GM18909 (cell line): ENCODE data around the gene TMC7.

Experiments
- ATAC-seq: cut with Tn5 transposase; IDR thresholded peaks from one replicate; pipeline ENCODE4 v1.9.1; 2021; ENCODE audit warnings: mild to moderate bottlenecking; ENCODE audit not compliant: unreplicated experiment, poor library complexity

The TMC7 gene

GRCh38 chr16:19085679-19086200, 102.0 kb downstream of the TMC7 start:
- ATAC-seq = no peak

- ATAC-seq = peak; percentile 75
Observed at GRCh38 chr16:19086322-19087199, 102.8 kb downstream of the TMC7 start.

GRCh38 chr16:19088341-19088916, 104.7 kb downstream of the TMC7 start:
- ATAC-seq = no peak

- ATAC-seq = no peak
Observed at GRCh38 chr16:19089410-19089955, 105.7 kb downstream of the TMC7 start.

- ATAC-seq = no peak
Observed at GRCh38 chr16:19090916-19091315, 107.2 kb downstream of the TMC7 start.

GRCh38 chr16:19092653-19093410, 109.1 kb downstream of the TMC7 start:
- ATAC-seq = no peak

GRCh38 chr16:19093631-19094541, 110.2 kb downstream of the TMC7 start:
- ATAC-seq = no peak

- no peak for ATAC-seq
Observed at GRCh38 chr16:19094542-19095365, 111.0 kb downstream of the TMC7 start.

- ATAC-seq = no peak
Observed at GRCh38 chr16:19095654-19096053, 111.9 kb downstream of the TMC7 start.

GRCh38 chr16:19098173-19098572, 114.4 kb downstream of the TMC7 start:
- no peak for ATAC-seq

- ATAC-seq = no peak
Observed at GRCh38 chr16:19102187-19102872, 118.6 kb downstream of the TMC7 start.

GRCh38 chr16:19104607-19105006, 120.9 kb downstream of the TMC7 start:
- ATAC-seq = no peak

GRCh38 chr16:19105131-19105530, 121.4 kb downstream of the TMC7 start:
- no peak for ATAC-seq

- no peak for ATAC-seq
Observed at GRCh38 chr16:19105891-19106624, 122.3 kb downstream of the TMC7 start.

- ATAC-seq = no peak
Observed at GRCh38 chr16:19106625-19107020, 122.9 kb downstream of the TMC7 start.

- ATAC-seq = no peak
Observed at GRCh38 chr16:19108409-19109287, 124.9 kb downstream of the TMC7 start.

GRCh38 chr16:19109288-19109664, 125.5 kb downstream of the TMC7 start:
- ATAC-seq = no peak
